ENCODE data around the gene TGFBI. TPM values are rescaled to one million over a fixed set of nuclear protein-coding genes. Genes with fewer than 3 reads are reported as not detected.

The TGFBI gene
- total and polyA plus RNA-seq, 9 of the 15 experiments (the other 6 are each of a cell fraction or from before 2014, with no cell fraction given), result 0.05 to 0.62 (median 0.08) TPM; not detected in 6

DNA sequence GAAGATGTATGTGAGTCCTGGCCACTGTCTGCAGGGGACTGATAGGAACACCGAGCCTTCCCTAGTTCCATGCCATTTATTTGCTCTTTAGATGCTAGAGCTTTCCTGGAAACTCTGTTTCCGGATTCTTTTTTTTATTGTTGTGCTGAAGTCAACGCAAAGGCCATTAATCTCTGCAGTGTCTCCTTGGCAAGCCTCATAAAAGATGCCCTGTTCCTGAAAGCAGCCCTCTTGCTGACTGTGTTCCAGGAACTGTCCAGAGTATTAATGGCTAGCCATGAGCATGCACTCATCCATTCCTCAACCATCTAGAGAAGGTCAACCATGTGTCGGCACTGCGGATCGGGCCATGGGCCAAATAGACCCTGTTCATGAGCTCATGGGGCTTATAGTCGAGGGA lies 61.0 kb downstream of the TGFBI start (continued):
- TF ChIP-seq, protein P1, sequence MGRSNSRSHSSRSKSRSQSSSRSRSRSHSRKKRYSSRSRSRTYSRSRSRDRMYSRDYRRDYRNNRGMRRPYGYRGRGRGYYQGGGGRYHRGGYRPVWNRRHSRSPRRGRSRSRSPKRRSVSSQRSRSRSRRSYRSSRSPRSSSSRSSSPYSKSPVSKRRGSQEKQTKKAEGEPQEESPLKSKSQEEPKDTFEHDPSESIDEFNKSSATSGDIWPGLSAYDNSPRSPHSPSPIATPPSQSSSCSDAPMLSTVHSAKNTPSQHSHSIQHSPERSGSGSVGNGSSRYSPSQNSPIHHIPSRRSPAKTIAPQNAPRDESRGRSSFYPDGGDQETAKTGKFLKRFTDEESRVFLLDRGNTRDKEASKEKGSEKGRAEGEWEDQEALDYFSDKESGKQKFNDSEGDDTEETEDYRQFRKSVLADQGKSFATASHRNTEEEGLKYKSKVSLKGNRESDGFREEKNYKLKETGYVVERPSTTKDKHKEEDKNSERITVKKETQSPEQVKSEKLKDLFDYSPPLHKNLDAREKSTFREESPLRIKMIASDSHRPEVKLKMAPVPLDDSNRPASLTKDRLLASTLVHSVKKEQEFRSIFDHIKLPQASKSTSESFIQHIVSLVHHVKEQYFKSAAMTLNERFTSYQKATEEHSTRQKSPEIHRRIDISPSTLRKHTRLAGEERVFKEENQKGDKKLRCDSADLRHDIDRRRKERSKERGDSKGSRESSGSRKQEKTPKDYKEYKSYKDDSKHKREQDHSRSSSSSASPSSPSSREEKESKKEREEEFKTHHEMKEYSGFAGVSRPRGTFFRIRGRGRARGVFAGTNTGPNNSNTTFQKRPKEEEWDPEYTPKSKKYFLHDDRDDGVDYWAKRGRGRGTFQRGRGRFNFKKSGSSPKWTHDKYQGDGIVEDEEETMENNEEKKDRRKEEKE (IDR thresholded peaks at IDR 0.05; ENCODE audit: borderline replicate concordance in 1 of 2, control insufficient read depth in 1 of 2, low read depth in 2 of 2, low read length in 1 of 2), result no peak
- TF ChIP-seq TAF1 (IDR thresholded peaks at IDR 0.05; ENCODE audit: control insufficient read depth, extremely low read depth, insufficient read depth, low read length, severe bottlenecking) (no peak), ZNF263 (CRISPR knock-in tag; IDR thresholded peaks at IDR 0.05; ENCODE audit: borderline replicate concordance) (no peak), CSDE1 (IDR thresholded peaks at IDR 0.05) (no peak), TEAD2 (tag; IDR thresholded peaks at IDR 0.05) (no peak), ZNF561 (CRISPR knock-in tag; conservative IDR thresholded peaks at IDR 0.05) (no peak), SRSF9 (IDR thresholded peaks at IDR 0.05; ENCODE audit: borderline replicate concordance, low read depth, low read length) (no peak), ZNF445 (CRISPR knock-in tag; IDR thresholded peaks at IDR 0.05; ENCODE audit: low read depth) (no peak), HNRNPK (IDR thresholded peaks at IDR 0.05; ENCODE audit: low read depth, low read length, poor library complexity, severe bottlenecking) (no peak), ZNF431 (CRISPR knock-in tag; IDR thresholded peaks at IDR 0.05) (no peak), ZNF24 (IDR thresholded peaks at IDR 0.05) (no peak), POLR2A (conservative IDR thresholded peaks at IDR 0.05) (no peak), PPARD (CRISPR knock-in tag; IDR thresholded peaks at IDR 0.05) (no peak), PHB (CRISPR knock-in tag; IDR thresholded peaks at IDR 0.05) (no peak), EHMT2 (IDR thresholded peaks at IDR 0.05) (peak; percentile 78), HDAC3 (IDR thresholded peaks at IDR 0.05; ENCODE audit: borderline replicate concordance, partially characterized antibody) (no peak)
- TF ChIP-seq, protein P2, sequence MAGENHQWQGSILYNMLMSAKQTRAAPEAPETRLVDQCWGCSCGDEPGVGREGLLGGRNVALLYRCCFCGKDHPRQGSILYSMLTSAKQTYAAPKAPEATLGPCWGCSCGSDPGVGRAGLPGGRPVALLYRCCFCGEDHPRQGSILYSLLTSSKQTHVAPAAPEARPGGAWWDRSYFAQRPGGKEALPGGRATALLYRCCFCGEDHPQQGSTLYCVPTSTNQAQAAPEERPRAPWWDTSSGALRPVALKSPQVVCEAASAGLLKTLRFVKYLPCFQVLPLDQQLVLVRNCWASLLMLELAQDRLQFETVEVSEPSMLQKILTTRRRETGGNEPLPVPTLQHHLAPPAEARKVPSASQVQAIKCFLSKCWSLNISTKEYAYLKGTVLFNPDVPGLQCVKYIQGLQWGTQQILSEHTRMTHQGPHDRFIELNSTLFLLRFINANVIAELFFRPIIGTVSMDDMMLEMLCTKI (IDR thresholded peaks at IDR 0.05; ENCODE audit: partially characterized antibody), result no peak
- TF ChIP-seq, protein P3, sequence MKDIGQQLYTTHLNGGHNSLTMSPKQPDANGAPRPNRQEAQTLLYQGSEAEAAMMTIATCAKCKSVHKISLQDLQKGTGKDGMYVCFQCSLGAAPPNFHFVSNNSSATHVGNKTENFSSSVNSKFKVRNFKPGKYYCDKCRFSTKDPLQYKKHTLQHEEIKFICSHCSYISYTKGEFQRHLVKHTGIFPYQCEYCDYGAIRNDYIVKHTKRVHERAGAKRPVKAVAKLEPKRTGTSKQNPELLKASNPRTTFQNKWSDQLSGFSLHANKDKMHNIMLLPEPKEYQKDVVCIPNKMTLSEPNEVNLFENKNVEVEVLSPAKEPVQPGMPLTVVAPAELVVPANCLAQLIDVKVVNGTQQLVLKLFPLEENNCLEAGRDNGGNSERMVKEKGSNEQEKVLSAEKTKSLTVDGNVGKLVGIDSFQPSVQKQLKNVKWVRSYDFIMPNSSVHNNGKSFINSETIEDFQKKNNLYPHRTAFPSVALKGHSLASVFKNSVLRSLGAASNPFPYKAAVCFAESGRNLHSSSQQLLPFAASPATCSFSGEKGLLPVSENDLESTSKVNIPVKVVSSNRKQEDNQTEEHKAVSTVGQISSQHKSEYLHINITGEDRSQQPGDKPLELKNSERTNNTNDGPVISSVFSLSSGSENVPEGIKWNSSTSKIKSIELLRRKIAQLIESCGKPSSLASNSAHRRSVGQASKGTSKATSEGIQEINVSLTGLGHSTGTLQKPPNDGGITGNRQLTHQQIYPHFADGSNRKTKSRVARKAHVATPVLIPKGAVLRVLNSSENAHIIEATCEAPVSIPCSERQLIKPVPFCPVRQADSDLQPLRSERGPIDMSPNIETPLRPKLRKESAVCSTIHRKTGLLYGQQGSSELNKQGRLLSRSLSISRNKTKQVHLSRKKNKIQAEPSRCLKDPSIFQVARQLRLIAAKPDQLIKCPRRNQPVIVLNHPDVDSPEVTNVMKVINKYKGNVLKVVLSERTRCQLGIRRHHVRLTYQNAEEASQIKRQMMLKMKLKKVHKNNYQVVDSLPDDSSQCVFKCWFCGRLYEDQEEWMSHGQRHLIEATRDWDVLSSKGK (CRISPR knock-in tag; IDR thresholded peaks at IDR 0.05), result no peak
- TF ChIP-seq, protein P4, sequence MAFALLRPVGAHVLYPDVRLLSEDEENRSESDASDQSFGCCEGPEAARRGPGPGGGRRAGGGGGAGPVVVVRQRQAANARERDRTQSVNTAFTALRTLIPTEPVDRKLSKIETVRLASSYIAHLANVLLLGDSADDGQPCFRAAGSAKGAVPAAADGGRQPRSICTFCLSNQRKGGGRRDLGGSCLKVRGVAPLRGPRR (CRISPR knock-in tag; IDR thresholded peaks at IDR 0.05), result no peak
- TF ChIP-seq, protein P5, sequence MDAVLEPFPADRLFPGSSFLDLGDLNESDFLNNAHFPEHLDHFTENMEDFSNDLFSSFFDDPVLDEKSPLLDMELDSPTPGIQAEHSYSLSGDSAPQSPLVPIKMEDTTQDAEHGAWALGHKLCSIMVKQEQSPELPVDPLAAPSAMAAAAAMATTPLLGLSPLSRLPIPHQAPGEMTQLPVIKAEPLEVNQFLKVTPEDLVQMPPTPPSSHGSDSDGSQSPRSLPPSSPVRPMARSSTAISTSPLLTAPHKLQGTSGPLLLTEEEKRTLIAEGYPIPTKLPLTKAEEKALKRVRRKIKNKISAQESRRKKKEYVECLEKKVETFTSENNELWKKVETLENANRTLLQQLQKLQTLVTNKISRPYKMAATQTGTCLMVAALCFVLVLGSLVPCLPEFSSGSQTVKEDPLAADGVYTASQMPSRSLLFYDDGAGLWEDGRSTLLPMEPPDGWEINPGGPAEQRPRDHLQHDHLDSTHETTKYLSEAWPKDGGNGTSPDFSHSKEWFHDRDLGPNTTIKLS (IDR thresholded peaks at IDR 0.05; ENCODE audit: borderline replicate concordance, low read depth), result no peak
